ENCODE results near the gene SPRYD3.

- TF ChIP-seq POLR2A (IDR thresholded peaks at IDR 0.05) = no peak
- no peak for TF ChIP-seq CTCF (IDR thresholded peaks at IDR 0.05)
Observed at GRCh38 chr12:53101931-53102781, 23.0 kb upstream of the SPRYD3 start.

Data from upper lobe of left lung (tissue), 4 donors.